Stimulated activated naive CD4-positive, alpha-beta T cell treated with Interleukin-2 at 50 U/mL for 16 hours (primary cell): ENCODE results near the gene ORM2.
A peak's percentile ranks its signal among the peaks of the same experiment; 100 is the strongest.

Source experiments
- DNase-seq: peaks from one replicate; lab custom pipeline; 2025; lab: John Stamatoyannopoulos, UW

Gene ORM2

DNA sequence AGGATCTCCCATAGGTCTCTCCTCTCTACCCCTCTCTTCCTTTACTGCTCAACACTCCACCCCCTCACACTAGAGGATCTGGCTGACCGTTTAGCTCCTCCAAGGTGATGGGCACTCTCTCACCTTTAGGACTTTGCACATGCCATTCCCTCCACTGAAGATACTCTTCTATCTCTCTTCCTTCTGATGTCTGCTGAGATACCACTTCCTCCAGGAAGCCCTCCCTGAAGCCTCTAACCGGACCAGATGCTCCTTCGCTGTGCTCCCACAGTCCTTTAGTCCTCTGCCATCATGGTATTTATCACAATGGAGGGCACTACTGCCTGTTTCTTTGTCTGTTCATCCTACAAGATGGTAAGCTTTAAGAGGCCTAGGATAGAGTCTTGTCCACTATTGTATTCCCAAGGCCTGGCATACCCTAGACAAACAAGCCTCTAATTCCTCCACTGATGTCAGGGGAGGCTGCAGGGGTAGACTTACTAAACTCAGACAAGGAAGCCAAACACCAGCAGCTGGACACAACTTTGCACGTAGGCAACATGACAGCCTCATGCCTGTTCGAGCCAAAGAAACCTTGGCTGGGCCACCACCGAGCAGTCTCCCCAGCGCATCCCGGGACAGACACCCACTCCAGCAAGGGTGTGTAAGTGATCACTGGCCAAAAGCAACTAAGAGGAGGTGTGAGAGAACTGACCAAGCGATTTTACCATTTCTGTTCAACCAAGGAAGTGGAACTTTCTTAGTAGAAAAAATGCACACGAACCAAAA lies 20.2 kb downstream of the ORM2 start:
- no peak for DNase-seq

GRCh38 chr9:114350636-114351401 lies 21.1 kb downstream of the ORM2 start:
- DNase-seq, result peak; percentile 9

- DNase-seq, result no peak
Observed at GRCh38 chr9:114351932-114352331, 22.3 kb downstream of the ORM2 start.

DNA sequence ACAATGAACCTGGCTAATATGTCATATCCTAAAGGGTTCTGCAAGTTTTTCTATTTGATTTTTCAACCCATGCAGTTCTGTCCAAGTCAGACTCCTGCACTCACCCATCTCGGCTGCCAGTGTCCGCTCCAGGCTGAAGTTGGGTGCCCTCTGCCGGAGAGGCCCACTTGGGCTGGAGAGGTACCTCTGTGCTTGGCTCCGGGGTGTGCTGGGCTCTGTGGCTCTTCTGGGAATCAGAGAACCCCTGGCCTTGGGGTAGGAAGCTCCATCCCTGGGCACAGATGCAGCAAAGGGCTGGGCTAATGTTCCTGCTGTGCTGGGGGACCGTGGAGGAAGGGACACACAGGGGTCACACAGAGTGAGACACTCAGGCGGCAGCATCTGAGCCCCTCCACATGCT lies 26.2 kb downstream of the ORM2 start:
- DNase-seq, result no peak

DNA sequence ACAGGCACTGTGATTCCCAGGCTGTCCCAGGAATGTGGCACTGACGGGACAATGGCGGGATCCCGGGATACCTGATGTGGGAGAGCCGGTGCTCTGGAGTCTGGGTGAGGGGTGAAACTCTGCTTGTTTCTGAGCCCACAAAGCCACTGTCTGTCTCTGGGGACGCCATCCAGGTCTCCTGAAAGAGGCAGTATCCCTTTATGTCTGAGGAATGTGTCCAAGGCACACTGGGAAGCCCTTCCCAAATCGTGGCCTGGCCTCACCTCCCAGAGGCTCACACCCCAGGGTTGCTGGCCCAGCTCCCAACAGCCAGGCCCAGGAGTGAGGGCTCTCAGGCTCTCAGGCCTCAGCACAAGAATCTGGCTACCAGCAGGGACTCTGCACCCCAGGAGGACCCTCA lies 27.1 kb downstream of the ORM2 start:
- no peak for DNase-seq

DNA sequence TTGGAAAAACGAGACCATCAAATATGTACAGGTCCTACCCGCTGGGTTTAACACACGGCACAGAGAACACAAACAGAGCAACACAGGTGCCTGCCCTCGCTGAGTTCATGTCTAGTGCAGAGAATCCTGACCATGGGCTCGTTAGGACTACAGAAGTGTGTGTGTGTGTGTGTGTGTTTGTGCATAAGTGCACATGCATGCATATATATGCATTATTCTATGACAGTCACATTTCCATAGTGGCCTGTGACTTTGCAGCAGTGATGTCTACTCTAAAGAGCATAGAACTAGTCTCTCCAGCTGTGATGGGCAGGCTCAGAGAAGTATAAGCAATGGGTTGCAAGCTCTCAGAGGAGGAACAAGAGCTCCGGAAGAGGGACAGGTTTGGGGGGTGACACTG lies 27.7 kb downstream of the ORM2 start:
- DNase-seq, result no peak

DNA sequence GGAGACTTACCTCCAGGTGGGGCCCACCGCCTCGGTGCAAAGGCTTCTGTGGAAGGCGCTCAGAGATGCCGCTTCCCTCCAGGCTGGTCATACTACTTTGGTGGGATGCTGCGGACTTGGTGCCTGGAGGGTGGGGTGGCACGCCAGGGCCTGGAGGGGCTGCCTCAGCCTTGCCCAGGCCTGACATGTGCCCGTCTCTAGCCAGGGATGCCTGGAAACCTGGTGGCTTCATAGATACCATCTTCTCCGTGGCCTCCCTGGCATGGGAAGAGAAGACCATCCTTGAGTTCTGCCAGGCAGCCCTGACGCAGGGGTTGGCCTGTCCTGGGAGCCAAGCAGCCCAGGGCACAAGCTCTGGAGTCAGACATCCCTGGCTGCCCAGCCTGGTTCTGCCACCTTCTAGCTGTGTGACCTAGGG lies 28.3 kb downstream of the ORM2 start:
- DNase-seq, result no peak

GRCh38 chr9:114359801-114360200 lies 30.1 kb downstream of the ORM2 start:
- no peak for DNase-seq

- DNase-seq, result no peak
Observed at GRCh38 chr9:114361542-114361941, 31.9 kb downstream of the ORM2 start.

- no peak for DNase-seq
Observed at GRCh38 chr9:114362394-114362793, 32.7 kb downstream of the ORM2 start.

- DNase-seq, result no peak
Observed at GRCh38 chr9:114363424-114363823, 33.8 kb downstream of the ORM2 start.

- no peak for DNase-seq
Observed at GRCh38 chr9:114364134-114365041, 34.7 kb downstream of the ORM2 start.

- no peak for DNase-seq
Observed at GRCh38 chr9:114365194-114365593, 35.5 kb downstream of the ORM2 start.

DNA sequence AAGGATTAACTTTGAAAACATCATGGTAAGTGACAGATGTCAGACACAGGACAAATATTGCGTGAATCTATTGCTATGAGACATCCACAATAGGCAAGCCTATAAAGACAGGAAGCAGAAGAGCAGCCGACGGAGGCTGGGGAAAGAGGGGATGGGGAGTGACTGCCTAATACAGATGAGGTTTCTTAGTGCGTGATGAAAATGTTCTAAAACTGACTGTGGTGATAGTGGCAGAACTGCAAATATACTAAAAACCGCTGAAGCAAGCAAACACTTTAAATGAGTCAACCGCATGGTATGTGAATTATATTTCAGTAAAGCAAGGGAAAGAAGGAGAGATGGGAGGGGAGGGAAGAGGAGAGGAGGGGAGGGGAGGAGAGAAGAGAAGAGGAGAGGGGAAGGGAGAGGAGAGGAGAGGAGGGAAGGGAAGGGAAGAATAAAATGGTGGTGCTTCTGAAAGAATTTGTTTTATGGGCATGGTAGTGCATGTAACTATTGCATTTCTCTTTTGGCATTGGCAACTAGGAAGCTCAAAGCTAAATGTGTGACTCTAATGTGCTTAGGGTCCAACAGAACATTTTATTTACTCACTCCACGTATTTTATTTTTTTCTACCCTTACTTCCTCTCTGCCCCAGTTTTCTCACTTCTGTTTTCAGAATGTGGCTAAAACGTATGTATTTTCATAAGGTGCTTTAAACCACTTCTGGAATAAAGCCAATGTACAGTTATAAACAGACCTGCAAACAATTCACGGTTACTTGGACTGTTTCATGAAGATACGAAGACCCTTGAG lies 36.9 kb downstream of the ORM2 start:
- peak; percentile 13 for DNase-seq

DNA sequence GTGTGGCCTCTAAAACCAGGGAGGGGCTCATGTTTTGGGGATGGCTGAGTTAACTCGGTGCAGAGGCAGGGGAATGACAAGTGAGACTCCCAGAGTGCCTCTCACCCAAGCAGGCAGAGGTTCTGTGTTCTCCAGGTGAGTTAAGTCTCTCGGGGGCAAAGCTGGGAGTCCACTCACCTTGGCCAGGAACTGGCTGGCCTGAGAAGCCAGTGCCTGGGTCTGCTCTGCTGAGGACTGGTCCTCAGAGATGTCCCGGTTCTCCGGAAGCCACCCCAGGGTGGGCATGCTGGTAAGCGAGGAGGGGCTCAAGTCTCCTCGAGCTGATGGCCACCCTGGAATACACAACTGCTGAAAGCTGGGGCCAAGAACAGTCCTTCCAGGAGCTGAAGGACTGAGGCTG lies 37.7 kb downstream of the ORM2 start:
- no peak for DNase-seq

- DNase-seq, result no peak
Observed at GRCh38 chr9:114367772-114368569, 38.3 kb downstream of the ORM2 start.

- DNase-seq, result no peak
Observed at GRCh38 chr9:114369216-114370130, 39.8 kb downstream of the ORM2 start.

- DNase-seq, result no peak
Observed at GRCh38 chr9:114370251-114370967, 40.7 kb downstream of the ORM2 start.

DNA sequence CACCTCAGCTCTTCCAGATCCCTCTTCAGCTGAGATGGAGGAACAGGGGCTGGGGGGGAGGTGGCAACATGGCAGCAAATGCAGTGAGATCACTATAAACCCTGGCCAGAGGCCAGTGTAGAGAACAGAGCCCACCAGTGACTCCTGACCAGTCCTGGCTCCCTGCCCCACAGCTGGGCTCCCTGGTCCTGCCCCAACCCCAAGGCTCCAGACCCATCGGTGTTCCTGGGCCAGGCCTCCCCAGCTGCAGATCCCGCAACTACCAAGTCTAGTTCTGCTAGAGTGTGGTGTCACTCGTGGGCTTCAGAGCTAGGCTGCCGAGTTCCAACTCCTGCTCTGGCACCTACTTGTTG lies 41.3 kb downstream of the ORM2 start:
- DNase-seq, result no peak
